ENCODE data around the gene NDUFB3.

The NDUFB3 gene

GRCh38 chr2:201070948-201071478, 788 bp upstream of the NDUFB3 start:
- H3K4me3 ChIP-seq (ENCODE audit: low read depth, low read length) = peak overlapping the region; percentile 97
- TF ChIP-seq, protein P1, sequence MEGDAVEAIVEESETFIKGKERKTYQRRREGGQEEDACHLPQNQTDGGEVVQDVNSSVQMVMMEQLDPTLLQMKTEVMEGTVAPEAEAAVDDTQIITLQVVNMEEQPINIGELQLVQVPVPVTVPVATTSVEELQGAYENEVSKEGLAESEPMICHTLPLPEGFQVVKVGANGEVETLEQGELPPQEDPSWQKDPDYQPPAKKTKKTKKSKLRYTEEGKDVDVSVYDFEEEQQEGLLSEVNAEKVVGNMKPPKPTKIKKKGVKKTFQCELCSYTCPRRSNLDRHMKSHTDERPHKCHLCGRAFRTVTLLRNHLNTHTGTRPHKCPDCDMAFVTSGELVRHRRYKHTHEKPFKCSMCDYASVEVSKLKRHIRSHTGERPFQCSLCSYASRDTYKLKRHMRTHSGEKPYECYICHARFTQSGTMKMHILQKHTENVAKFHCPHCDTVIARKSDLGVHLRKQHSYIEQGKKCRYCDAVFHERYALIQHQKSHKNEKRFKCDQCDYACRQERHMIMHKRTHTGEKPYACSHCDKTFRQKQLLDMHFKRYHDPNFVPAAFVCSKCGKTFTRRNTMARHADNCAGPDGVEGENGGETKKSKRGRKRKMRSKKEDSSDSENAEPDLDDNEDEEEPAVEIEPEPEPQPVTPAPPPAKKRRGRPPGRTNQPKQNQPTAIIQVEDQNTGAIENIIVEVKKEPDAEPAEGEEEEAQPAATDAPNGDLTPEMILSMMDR (IDR thresholded peaks at IDR 0.05; ENCODE audit: insufficient read depth, low read depth, low read length, missing control alignments) = no peak
- DNase-seq (ENCODE audit: low read depth) = peak; percentile 22

GRCh38 chr2:201072201-201072530, 365 bp downstream of the NDUFB3 start:
- H3K4me3 ChIP-seq (ENCODE audit: low read depth, low read length) = peak overlapping the region; percentile 97
- DNase-seq (ENCODE audit: low read depth) = no peak
- TF ChIP-seq, protein P1 (IDR thresholded peaks at IDR 0.05; ENCODE audit: insufficient read depth, low read depth, low read length, missing control alignments) = no peak

GRCh38 chr2:201073071-201073470, 1.3 kb downstream of the NDUFB3 start:
- TF ChIP-seq, protein P1 (IDR thresholded peaks at IDR 0.05; ENCODE audit: insufficient read depth, low read depth, low read length, missing control alignments) = no peak
- H3K4me3 ChIP-seq (ENCODE audit: low read depth, low read length) = peak overlapping the region; percentile 97
- no peak for DNase-seq (ENCODE audit: low read depth)

DNA sequence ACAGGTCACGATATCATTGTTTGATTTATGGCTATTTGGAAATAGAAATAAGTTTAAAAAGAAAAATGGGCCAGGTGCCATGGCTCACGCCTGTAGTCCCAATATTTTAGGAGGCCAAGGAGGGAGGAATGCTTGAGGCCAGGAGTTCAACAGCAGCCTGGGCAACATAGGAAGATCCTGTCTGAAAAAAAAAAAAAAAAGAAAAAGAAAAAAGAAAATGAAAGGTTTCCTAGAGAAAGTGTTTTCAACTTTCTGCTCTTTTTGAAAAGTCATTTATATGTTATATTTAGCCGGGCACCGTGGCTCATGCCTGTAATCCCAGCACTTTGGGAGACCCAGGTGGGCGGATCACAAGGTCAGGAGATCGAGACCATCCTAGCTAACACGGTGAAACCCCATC, 3.2 kb downstream of the NDUFB3 start:
- H3K4me3 ChIP-seq (ENCODE audit: low read depth, low read length) = no peak overlapping the region
- TF ChIP-seq, protein P1 (IDR thresholded peaks at IDR 0.05; ENCODE audit: insufficient read depth, low read depth, low read length, missing control alignments) = no peak
- DNase-seq (ENCODE audit: low read depth) = no peak

DNA sequence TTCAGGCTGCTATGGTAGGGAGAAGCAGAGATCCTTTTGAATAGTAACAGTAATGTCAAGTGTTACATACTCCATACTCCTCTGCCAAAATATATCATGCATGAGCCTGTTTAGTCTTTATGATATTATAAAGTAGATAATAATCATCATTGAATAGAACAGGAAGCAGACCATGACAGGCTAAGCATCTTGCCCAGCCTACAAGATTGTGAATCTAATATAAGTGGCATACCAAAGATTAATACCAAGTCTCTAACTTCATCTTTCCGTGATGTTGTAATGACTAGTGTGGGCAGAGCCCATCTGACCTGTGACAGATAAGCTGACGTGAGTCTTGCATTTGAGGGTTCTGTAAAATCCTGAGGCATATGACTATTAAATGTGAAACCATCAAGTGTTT, 13.1 kb downstream of the NDUFB3 start:
- no peak overlapping the region for H3K4me3 ChIP-seq (ENCODE audit: low read depth, low read length)
- no peak for DNase-seq (ENCODE audit: low read depth)
- TF ChIP-seq, protein P1 (IDR thresholded peaks at IDR 0.05; ENCODE audit: insufficient read depth, low read depth, low read length, missing control alignments) = no peak

DNA sequence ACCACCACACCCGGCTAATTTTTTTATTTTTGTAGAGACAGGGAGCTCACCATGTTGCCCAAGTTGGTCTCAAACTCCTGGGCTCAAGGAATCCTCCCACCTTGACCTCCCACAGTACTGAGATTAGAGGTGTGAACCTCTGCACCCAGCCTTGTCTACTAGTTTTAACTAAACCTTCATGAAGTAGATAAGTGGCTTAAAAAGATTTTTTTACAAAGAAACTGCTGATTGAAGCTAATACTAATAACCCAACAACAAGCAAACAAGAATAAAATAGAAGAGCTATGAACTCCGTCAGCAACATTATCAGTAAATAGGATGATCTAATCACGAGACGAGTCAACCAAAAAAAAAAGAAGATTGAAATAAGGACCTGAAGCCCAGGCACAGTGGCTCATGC, 18.8 kb downstream of the NDUFB3 start:
- TF ChIP-seq, protein P1 (IDR thresholded peaks at IDR 0.05; ENCODE audit: insufficient read depth, low read depth, low read length, missing control alignments) = no peak
- no peak for DNase-seq (ENCODE audit: low read depth)
- no peak overlapping the region for H3K4me3 ChIP-seq (ENCODE audit: low read depth, low read length)

DNA sequence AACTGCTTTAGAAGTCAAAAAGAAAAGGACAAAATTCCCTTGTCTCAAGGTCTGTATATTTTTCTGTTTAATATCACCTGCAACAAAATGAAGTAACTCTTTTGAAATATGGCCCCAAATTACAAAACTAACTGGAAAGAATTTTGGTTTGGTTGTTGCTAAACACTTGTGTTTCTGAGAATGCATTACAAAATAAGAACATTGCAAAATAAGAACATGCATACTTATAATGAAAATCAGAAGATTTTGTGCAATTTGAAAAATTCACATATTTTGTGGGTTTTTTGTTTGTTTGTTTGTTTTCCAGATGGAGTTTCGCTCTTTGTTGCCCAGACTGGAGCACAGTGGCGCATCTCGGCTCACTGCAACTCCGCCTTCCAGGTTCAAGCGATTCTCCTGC, 21.8 kb downstream of the NDUFB3 start:
- no peak overlapping the region for H3K4me3 ChIP-seq (ENCODE audit: low read depth, low read length)
- DNase-seq (ENCODE audit: low read depth) = no peak
- TF ChIP-seq, protein P1 (IDR thresholded peaks at IDR 0.05; ENCODE audit: insufficient read depth, low read depth, low read length, missing control alignments) = no peak

All from GM12865 (cell line).